Fibroblast of lung (primary cell): Measurements from ENCODE around the gene SSB. TPM values are rescaled to one million over a fixed set of nuclear protein-coding genes. Genes with fewer than 3 reads are reported as not detected.

Experiments
- DNase-seq, 2 donors: peaks; one replicate each; pipeline versions ENCODE4 v3.0.0 to v3.0.0-alpha.2; 2010; ENCODE audit warnings: low read depth in 2 of 2
- H2AFZ ChIP-seq: 2 replicates; pipeline ENCODE4 v1.5.1; 2012; ENCODE audit warnings: low read length, control low read depth, inconsistent platforms
- H3K27ac ChIP-seq: 2 replicates; pipeline ENCODE4 v1.5.1; 2011; ENCODE audit warnings: low read length, control low read depth; ENCODE audit not compliant: insufficient read depth
- H3K27me3 ChIP-seq: 2 replicates; pipeline ENCODE4 v1.5.1; 2011; ENCODE audit warnings: mild to moderate bottlenecking, low read length; ENCODE audit not compliant: control insufficient read depth, insufficient read depth
- H3K36me3 ChIP-seq: 2 replicates; pipeline ENCODE4 v1.5.1; 2011; ENCODE audit warnings: low read length; ENCODE audit not compliant: control insufficient read depth, insufficient read depth
- H3K4me1 ChIP-seq: 2 replicates; pipeline ENCODE4 v1.5.1; 2011; ENCODE audit warnings: low read length; ENCODE audit not compliant: control insufficient read depth, insufficient read depth; ENCODE audit errors: extremely low read depth
- H3K4me2 ChIP-seq: 2 replicates; pipeline ENCODE4 v1.5.1; 2011; ENCODE audit warnings: low read length, control low read depth; ENCODE audit not compliant: insufficient read depth; ENCODE audit errors: extremely low read depth
- H3K4me3 ChIP-seq, 4 experiments: fragments of 200-600 bp in 1 of 4; sonication (generic) in 1 of 4; replicated peaks in 1 of 4; 2 replicates each; pipeline ENCODE4 v1.5.1; 2011 to 2016; ENCODE audit warnings: low read length in 4 of 4, low read depth in 3 of 4, mild to moderate bottlenecking in 3 of 4, control low read depth in 2 of 4, inconsistent platforms in 1 of 4, mixed read lengths in 1 of 4; ENCODE audit not compliant: insufficient read depth in 1 of 4; ENCODE audit errors: control extremely low read depth in 1 of 4
- H3K79me2 ChIP-seq: 2 replicates; pipeline ENCODE4 v1.5.1; 2012; ENCODE audit warnings: mild to moderate bottlenecking, low read length, inconsistent platforms; ENCODE audit not compliant: control insufficient read depth, insufficient read depth
- H3K9ac ChIP-seq: 2 replicates; pipeline ENCODE4 v1.5.1; 2011; ENCODE audit warnings: mild to moderate bottlenecking, low read length, control low read depth; ENCODE audit not compliant: insufficient read depth
- H3K9me3 ChIP-seq: 2 replicates; pipeline ENCODE4 v1.5.1; 2012; ENCODE audit warnings: low read depth, low read length; ENCODE audit not compliant: control insufficient read depth, insufficient read depth
- H4K20me1 ChIP-seq: 2 replicates; pipeline ENCODE4 v1.5.1; 2011; ENCODE audit warnings: low read length; ENCODE audit not compliant: control insufficient read depth, insufficient read depth; ENCODE audit errors: extremely low read depth
- EZH2 ChIP-seq: IDR thresholded peaks from 2 replicates; pipeline ENCODE4 v1.5.1; 2012; ENCODE audit warnings: low read length, control low read depth, mild to moderate bottlenecking; ENCODE audit errors: missing control alignments
- polyA minus RNA-seq: library from RNA; depleted of rRNA, polyadenylated mRNA; stranded (reverse); fragments of >200 nt; gene quantifications from 2 replicates; pipeline ENCODE4 v1.2.3, GENCODE V29; 2011; ENCODE audit warnings: low replicate concordance
- polyA plus RNA-seq, 2 donors: library from polyadenylated mRNA; depleted of rRNA in 1 of 2; stranded (reverse) in 1 of 2; unstranded in 1 of 2; fragments of >200 nt; gene quantifications; 2 replicates each; pipeline ENCODE4 v1.2.1, GENCODE V29; 2011 to 2012; ENCODE audit warnings: missing spikeins in 1 of 2
- total RNA-seq: library from RNA; depleted of rRNA; stranded (reverse); fragments of >200 nt; gene quantifications from 2 replicates; pipeline ENCODE4 v1.2.1, GENCODE V29; 2014
- TF ChIP-seq, protein P1 (sequence below), 2 donors: IDR thresholded peaks in 1 of 2; conservative IDR thresholded peaks in 1 of 2; 1 replicate in 1 of 2; 2 replicates in 1 of 2; pipeline ENCODE4 v1.5.1; 2011 to 2012; ENCODE audit warnings: low read length in 2 of 2, control low read depth in 1 of 2, inconsistent platforms in 1 of 2, low read depth in 1 of 2, mild to moderate bottlenecking in 1 of 2

The SSB gene
- 83.6 and 88.9 TPM in 2 replicates for total RNA-seq
- polyA plus RNA-seq, result 121 and 138 TPM in 2 replicates
- polyA plus RNA-seq (2012), result 112 and 139 TPM in 2 replicates
- polyA minus RNA-seq, result 0.79 and 3.0 TPM in 2 replicates

DNA sequence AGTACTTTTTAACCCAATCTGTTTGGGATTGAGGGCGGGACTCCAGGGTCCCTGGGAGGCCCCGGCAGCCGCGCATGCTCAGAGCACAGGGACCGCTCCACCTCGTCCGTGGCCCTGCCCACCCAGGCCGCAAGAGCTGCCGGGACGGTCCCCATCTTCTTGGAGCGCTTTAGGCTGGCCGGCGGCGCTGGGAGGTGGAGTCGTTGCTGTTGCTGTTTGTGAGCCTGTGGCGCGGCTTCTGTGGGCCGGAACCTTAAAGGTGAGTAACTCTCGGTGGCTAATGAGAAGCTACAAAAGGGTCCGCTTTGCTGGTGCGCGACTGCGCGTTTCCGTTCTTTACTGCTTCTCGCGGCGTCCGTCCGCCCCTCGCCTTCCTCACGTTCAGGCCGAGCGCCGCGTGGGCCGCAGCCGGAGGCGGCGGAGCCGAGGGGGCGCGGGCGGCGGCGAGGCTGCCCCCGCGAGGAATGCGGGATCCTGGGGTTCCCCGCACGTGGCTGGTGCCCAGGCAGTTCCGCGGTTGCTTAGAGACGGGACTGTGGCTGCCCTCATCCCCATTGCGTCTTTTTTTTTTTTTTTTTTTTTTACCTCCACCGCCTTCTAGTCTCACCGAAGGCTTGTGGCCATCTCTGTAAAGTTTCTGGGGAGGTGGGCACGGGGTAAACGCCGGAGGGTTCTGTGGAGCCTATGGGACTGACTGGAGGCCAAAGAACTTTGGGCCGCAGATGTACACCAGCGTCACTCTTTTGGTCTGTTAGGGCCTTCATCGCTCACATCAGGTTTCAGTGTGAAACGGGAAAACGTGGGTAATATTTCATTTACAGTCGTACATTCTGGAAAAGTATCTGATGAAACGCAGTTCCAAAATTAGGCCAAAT, at the start of gene SSB:
TSS of gene SSB (plus strand) at position 154 of the 875 bp plus-strand sequence. CDS start 2,090 bp downstream, outside the sequence.
- Histone ChIP-seq H4K20me1 (no peaks in the 10 kb centered on the region), H3K9ac (peak within 1 kb of the TSS; percentile 77), H3K36me3 (peaks cover 5% of the 10 kb centered on the region), H3K4me2 (peak within 1 kb of the TSS; percentile 94), H3K27ac (peak within 1 kb of the TSS; percentile 79), H2AFZ (peak within 1 kb of the TSS; percentile 90), H3K79me2 (peaks cover 42% of the 10 kb centered on the region), H3K4me3 (peak within 1 kb of the TSS; percentile 82 to 99 (median 84)), H3K27me3 (no peaks in the 10 kb centered on the region), H3K4me1 (no peaks in the 10 kb centered on the region), H3K9me3 (no peaks in the 10 kb centered on the region)
- TF ChIP-seq, protein P1, sequence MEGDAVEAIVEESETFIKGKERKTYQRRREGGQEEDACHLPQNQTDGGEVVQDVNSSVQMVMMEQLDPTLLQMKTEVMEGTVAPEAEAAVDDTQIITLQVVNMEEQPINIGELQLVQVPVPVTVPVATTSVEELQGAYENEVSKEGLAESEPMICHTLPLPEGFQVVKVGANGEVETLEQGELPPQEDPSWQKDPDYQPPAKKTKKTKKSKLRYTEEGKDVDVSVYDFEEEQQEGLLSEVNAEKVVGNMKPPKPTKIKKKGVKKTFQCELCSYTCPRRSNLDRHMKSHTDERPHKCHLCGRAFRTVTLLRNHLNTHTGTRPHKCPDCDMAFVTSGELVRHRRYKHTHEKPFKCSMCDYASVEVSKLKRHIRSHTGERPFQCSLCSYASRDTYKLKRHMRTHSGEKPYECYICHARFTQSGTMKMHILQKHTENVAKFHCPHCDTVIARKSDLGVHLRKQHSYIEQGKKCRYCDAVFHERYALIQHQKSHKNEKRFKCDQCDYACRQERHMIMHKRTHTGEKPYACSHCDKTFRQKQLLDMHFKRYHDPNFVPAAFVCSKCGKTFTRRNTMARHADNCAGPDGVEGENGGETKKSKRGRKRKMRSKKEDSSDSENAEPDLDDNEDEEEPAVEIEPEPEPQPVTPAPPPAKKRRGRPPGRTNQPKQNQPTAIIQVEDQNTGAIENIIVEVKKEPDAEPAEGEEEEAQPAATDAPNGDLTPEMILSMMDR (conservative IDR thresholded peaks at IDR 0.05 in 1 of 2, IDR thresholded peaks at IDR 0.05 in 1 of 2; ENCODE audit: low read depth in 1 of 2, low read length in 2 of 2), result no peak
- no peak for TF ChIP-seq EZH2
- peak; percentile 93 to 94 for DNase-seq

DNA sequence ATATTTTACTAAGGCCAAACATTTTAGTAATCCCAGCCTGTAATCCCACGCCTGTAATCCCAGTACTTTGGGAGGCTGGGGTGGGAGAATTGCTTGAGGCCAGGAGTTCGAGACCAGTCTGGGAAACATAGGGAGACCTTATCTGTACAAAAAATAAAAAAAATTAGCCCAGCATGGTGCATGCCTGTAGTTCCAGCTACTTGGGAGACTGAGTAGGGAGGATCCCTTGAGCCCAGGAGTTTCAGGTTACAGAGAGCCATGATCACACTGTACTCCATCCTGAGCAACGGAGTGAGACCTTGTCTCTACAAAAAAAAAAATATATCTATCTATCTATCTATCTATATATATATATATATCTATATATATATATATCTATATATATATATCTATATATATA, 45.9 kb upstream of the SSB start:
- Histone ChIP-seq H3K9ac (no peak overlapping the region), H3K36me3 (no peaks in the 10 kb centered on the region), H3K79me2 (no peaks in the 10 kb centered on the region), H3K27ac (no peak overlapping the region), H3K4me3 (no peak overlapping the region), H3K27me3 (no peaks in the 10 kb centered on the region), H2AFZ (no peak overlapping the region), H3K9me3 (no peaks in the 10 kb centered on the region), H3K4me1 (no peaks in the 10 kb centered on the region), H4K20me1 (no peaks in the 10 kb centered on the region), H3K4me2 (no peak overlapping the region)
- TF ChIP-seq EZH2, result no peak
- TF ChIP-seq, protein P1 (conservative IDR thresholded peaks at IDR 0.05 in 1 of 2, IDR thresholded peaks at IDR 0.05 in 1 of 2; ENCODE audit: low read depth in 1 of 2, low read length in 2 of 2), result no peak
- DNase-seq, result no peak

DNA sequence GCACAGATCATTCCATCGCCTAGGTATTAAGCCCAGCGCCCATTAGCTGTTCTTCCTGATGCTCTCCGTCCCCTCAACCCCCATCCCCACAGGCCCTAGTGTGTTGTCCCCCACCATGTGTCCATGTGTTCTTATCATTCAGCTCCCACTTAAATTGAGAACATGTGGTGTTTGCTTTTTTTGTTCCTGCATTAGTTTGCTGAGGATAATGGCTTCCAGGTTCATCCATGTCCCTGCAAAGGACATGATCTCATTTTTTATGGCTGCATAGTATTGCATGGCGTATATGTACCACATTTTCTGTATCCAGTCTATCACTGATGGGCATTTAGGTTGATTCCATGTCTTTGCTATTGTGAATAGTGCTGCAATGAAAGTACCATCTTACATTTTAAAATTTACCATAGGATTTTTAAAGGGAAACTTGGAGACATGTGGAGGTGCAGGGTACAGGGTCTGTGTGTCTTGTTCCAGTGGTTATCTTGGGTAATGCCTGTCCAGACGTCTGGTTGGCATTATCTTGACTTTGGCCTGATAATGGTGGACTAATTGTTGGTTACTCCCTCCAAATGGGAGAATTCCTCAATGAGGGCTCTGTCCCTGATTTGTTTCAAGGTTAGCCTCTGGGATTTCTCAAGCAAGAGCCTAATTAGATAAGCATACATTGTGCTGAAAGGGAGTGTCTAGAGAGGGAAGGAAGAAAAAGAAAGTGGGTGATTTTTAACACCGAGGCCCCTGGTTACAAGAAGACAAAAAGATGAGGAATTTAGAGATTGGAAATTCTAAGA, 43.4 kb upstream of the SSB start:
- H3K9ac ChIP-seq, result no peak overlapping the region
- DNase-seq, result no peak
- no peak for TF ChIP-seq EZH2
- TF ChIP-seq, protein P1 (conservative IDR thresholded peaks at IDR 0.05 in 1 of 2, IDR thresholded peaks at IDR 0.05 in 1 of 2; ENCODE audit: low read depth in 1 of 2, low read length in 2 of 2), result no peak
- no peak overlapping the region for H3K4me2 ChIP-seq
- no peak overlapping the region for H3K27ac ChIP-seq
- no peak overlapping the region for H2AFZ ChIP-seq
- no peaks in the 10 kb centered on the region for H3K4me1 ChIP-seq
- H3K27me3 ChIP-seq, result no peaks in the 10 kb centered on the region
- no peaks in the 10 kb centered on the region for H3K36me3 ChIP-seq
- no peaks in the 10 kb centered on the region for H4K20me1 ChIP-seq
- no peaks in the 10 kb centered on the region for H3K9me3 ChIP-seq
- no peaks in the 10 kb centered on the region for H3K79me2 ChIP-seq
- H3K4me3 ChIP-seq, result no peak overlapping the region
